OCI-LY1 (cell line): ENCODE results near the gene SGCD.

Experiments used
- CTCF ChIP-seq: fragments of 200-600 bp; sonication (generic), shearing (Covaris generic); IDR thresholded peaks from 2 replicates; pipeline ENCODE4 v1.5.1; 2017; ENCODE audit warnings: mild to moderate bottlenecking, antibody characterized with exemption, low read length, moderate library complexity, mixed read lengths
- EZH2 ChIP-seq: fragments of 200-600 bp; sonication (generic), shearing (Covaris generic); IDR thresholded peaks from 2 replicates; pipeline ENCODE4 v1.8.0; 2017; ENCODE audit warnings: borderline replicate concordance, mixed run types, mild to moderate bottlenecking, antibody characterized with exemption, low read length, moderate library complexity, mixed read lengths

- TF ChIP-seq CTCF (no peak), EZH2 (no peak)
Measured at GRCh38 chr5:156328766-156329165, 1.8 kb downstream of the SGCD start.
